KMS-11 (cell line): ENCODE data around the gene CRCP.
"Not testable (repeated sequence)": the region's sequence is repeated elsewhere in the genome, so short reads cannot be mapped to it uniquely, and the experiment has no call there.

Source experiments
- H2AFZ ChIP-seq: fragments of 200-600 bp; sonication (generic); 2 replicates; pipeline ENCODE4 v1.6.1; 2016; ENCODE audit warnings: antibody characterized with exemption, mixed run types, low read depth
- H3K27ac ChIP-seq: fragments of 200-600 bp; sonication (generic); 2 replicates; pipeline ENCODE4 v1.6.1; 2016; ENCODE audit warnings: mild to moderate bottlenecking, mixed run types
- H3K27me3 ChIP-seq: fragments of 200-600 bp; sonication (generic); 2 replicates; pipeline ENCODE4 v1.6.1; 2017; ENCODE audit warnings: mild to moderate bottlenecking, low read depth, mixed run types, moderate library complexity; ENCODE audit not compliant: insufficient read depth
- H3K36me3 ChIP-seq: fragments of 200-600 bp; sonication (generic); 2 replicates; pipeline ENCODE4 v1.6.1; 2017; ENCODE audit warnings: mild to moderate bottlenecking, mixed run types; ENCODE audit not compliant: insufficient read depth
- H3K4me1 ChIP-seq: fragments of 200-600 bp; sonication (generic); 2 replicates; pipeline ENCODE4 v1.6.1; 2016; ENCODE audit warnings: mild to moderate bottlenecking, low read depth, mixed run types; ENCODE audit not compliant: poor library complexity, severe bottlenecking
- H3K4me2 ChIP-seq: fragments of 200-600 bp; sonication (generic); 2 replicates; pipeline ENCODE4 v1.7.0; 2016; ENCODE audit warnings: mild to moderate bottlenecking, mixed run types
- H3K4me3 ChIP-seq: fragments of 200-600 bp; sonication (generic); IDR thresholded peaks from 2 replicates; pipeline ENCODE4 v1.6.1; 2017; ENCODE audit warnings: low read depth, low read length, mixed read lengths; ENCODE audit not compliant: insufficient read depth
- H3K79me2 ChIP-seq: fragments of 200-600 bp; sonication (generic); 2 replicates; pipeline ENCODE4 v1.6.1; 2016; ENCODE audit warnings: low read depth, mixed run types; ENCODE audit not compliant: insufficient read depth
- H3K9ac ChIP-seq: fragments of 200-600 bp; sonication (generic); 2 replicates; pipeline ENCODE4 v1.6.1; 2016; ENCODE audit warnings: mild to moderate bottlenecking, mixed run types
- H4K20me1 ChIP-seq: fragments of 200-600 bp; sonication (generic); 2 replicates; pipeline ENCODE4 v1.6.1; 2016; ENCODE audit warnings: mild to moderate bottlenecking, mixed run types; ENCODE audit not compliant: insufficient read depth
- TF ChIP-seq, protein P1 (sequence below): fragments of 200-600 bp; sonication (generic); conservative IDR thresholded peaks from 2 replicates; pipeline ENCODE4 v1.6.1; 2017; ENCODE audit warnings: low read depth, mild to moderate bottlenecking, antibody characterized with exemption, low read length, moderate library complexity, mixed read lengths

The CRCP gene

DNA sequence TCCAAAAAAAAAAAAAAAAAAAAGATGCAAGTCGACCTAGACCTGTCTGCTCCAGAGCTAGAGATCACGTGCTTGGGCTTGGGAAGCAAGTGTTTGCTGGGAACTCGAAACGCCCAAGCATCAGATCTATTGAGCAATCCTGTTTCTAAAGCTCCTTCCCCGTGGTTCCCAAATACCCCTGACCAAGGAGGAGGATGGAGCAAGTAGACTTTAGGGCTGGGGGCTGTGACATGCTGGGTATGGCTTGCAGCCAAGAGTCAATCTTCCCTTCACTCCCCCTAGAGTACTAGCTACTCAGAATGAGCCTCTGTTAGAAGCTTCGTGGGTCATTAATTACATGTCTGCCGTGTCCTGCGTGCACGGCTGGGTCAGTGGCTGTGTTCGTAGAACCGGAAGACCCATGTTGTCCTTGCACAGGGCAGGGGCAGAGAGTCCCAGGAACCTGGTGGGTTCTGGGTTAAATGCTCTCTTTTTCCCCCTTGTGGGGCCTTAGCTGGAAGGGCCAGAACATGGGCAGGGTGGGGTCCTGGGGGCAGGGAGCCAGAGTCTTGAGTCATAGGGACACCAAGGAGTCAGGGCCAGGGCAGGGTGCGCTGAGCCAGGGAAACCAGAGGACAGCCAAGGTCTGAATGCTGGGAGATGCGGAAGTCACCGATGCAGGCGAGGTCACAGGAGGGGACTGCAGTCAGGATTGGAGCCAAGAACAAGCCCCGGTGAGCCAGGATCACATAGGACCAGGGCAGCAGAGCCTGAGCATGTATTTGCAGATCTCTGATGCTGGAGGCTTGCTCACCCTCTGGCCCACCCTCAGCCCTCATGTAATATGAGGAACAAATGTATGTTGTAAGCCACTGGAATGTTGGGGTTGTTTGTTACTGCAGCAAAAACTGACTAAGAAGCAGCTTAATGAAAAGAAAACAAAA, 55.9 kb downstream of the CRCP start:
- H2AFZ ChIP-seq: no peak overlapping the region
- no peak overlapping the region for H3K27ac ChIP-seq
- H3K4me1 ChIP-seq: no peaks in the 10 kb centered on the region
- H4K20me1 ChIP-seq: no peaks in the 10 kb centered on the region
- H3K36me3 ChIP-seq: no peaks in the 10 kb centered on the region
- H3K4me3 ChIP-seq: no peak overlapping the region
- no peak overlapping the region for H3K4me2 ChIP-seq
- TF ChIP-seq, protein P1, sequence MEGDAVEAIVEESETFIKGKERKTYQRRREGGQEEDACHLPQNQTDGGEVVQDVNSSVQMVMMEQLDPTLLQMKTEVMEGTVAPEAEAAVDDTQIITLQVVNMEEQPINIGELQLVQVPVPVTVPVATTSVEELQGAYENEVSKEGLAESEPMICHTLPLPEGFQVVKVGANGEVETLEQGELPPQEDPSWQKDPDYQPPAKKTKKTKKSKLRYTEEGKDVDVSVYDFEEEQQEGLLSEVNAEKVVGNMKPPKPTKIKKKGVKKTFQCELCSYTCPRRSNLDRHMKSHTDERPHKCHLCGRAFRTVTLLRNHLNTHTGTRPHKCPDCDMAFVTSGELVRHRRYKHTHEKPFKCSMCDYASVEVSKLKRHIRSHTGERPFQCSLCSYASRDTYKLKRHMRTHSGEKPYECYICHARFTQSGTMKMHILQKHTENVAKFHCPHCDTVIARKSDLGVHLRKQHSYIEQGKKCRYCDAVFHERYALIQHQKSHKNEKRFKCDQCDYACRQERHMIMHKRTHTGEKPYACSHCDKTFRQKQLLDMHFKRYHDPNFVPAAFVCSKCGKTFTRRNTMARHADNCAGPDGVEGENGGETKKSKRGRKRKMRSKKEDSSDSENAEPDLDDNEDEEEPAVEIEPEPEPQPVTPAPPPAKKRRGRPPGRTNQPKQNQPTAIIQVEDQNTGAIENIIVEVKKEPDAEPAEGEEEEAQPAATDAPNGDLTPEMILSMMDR: no peak
- no peak overlapping the region for H3K9ac ChIP-seq
- H3K79me2 ChIP-seq: no peaks in the 10 kb centered on the region
- no peaks in the 10 kb centered on the region for H3K27me3 ChIP-seq

DNA sequence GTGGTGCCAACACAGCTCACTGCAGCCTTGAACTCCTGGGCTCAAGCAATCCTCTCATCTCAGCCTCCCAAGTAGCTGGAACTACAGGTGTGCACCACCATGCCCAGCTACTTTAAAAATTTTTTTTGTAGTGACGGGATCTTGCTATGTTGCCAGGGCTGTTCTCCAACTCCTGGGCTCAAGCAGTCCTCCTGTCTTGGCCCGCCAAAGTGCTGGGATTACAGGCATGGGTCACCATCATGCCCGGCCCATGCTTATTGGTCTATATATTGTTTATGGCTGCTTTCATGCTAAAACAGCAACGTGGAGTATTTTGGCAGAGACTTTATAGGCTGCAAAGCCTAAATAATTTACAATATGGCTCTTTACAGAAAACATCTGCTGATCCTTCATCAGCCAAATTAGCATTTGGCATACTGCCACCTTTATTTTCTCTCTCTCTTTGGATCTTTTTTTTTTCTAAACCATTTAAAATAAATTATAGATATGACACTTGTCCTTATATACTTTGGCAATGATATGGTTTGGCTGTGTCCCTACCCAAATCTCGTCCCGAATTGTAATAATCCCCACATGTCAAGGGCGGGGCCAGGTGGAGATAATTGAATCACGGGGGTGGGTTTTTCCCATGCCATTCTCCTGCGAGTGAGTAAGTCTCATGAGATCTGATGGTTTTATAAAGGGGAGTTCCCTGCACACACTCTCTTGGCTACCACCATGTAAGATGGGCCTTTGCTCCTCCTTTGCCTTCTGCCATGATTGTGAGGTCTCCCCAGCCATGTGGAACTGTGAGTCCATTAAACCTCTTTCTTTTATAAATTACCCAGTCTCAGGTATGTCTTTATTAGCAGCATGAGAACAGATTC, 58.1 kb downstream of the CRCP start:
- not testable (repeated sequence) for H3K27me3 ChIP-seq, H3K4me2 ChIP-seq, H2AFZ ChIP-seq, H3K4me1 ChIP-seq, H3K36me3 ChIP-seq, H3K4me3 ChIP-seq, H3K79me2 ChIP-seq, H4K20me1 ChIP-seq, H3K9ac ChIP-seq, H3K27ac ChIP-seq

DNA sequence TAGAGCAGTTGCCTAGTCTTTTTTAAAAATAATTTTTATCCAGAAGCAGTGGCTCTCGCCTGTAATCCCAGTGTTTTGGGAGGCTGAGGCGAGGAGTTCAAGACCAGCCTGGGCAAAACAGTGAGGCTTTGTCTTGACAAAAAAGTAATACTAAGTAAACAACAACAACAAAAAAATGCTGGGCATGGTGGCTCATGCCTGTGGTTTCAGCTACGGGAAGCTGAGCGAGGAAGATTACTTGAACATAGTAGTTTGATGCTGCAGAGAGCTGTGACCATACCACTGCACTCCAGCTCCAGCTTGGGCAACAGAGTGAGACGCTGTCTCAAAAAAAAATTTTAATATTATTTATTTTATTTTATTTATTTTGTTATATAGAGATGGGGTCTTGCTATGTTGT, 59.2 kb downstream of the CRCP start:
- Histone ChIP-seq H2AFZ (no peak overlapping the region), H3K4me3 (no peak overlapping the region), H3K27ac (no peak overlapping the region), H3K4me1 (no peaks in the 10 kb centered on the region), H3K9ac (no peak overlapping the region), H3K4me2 (no peak overlapping the region), H3K79me2 (no peaks in the 10 kb centered on the region), H3K27me3 (no peaks in the 10 kb centered on the region), H4K20me1 (no peaks in the 10 kb centered on the region), H3K36me3 (no peaks in the 10 kb centered on the region)
- TF ChIP-seq, protein P1: no peak

DNA sequence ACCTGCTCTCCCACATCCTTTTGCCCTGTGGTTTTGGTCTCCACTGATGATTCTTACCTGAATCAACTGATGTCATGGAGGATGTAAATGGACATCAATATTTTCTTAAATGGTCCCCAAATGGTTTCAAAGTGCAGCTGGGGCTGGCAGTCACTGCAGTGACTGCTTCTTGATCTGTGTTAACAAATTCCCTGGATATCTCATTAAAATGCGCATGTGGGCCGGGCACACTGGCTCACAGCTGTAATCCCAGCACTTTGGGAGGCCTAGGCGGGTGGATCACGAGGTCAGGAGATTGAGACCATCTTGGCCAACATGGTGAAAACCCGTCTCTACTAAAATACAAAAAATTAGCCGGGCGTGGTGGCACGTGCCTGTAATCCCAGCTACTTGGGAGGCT, 60.4 kb downstream of the CRCP start:
- not testable (repeated sequence) for H3K27ac ChIP-seq, H3K9ac ChIP-seq, H3K4me3 ChIP-seq, H3K36me3 ChIP-seq, H3K79me2 ChIP-seq, H3K4me1 ChIP-seq, H4K20me1 ChIP-seq, H3K4me2 ChIP-seq, H3K27me3 ChIP-seq, H2AFZ ChIP-seq

DNA sequence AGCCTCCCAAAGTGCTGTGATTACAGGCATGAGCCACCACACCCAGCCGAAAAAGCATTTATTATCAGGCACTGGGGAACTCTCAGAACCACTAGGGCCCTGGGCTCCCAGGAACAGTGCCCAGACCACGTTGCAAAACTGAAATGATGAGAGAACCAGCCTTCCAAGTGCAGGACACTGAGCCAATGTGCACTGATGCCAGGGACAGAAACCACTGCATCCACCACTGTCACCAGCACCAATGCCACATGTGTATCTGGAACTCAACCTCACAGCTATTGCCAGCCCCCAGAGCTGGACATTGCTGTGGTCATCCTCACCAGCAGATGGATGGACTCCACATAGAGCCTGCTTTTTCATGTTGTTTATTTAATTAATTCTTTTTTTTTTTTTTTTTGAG, 62.3 kb downstream of the CRCP start:
- H3K4me1 ChIP-seq: no peaks in the 10 kb centered on the region
- H3K4me2 ChIP-seq: no peak overlapping the region
- no peaks in the 10 kb centered on the region for H3K79me2 ChIP-seq
- H3K9ac ChIP-seq: no peak overlapping the region
- H4K20me1 ChIP-seq: no peaks in the 10 kb centered on the region
- H2AFZ ChIP-seq: no peak overlapping the region
- H3K36me3 ChIP-seq: no peaks in the 10 kb centered on the region
- no peak overlapping the region for H3K4me3 ChIP-seq
- H3K27ac ChIP-seq: no peak overlapping the region
- no peaks in the 10 kb centered on the region for H3K27me3 ChIP-seq
- TF ChIP-seq, protein P1: no peak
